HG03457 (cell line): ENCODE results near the gene RPS16.

ENCODE experiments used
- ATAC-seq: cut with Tn5 transposase; IDR thresholded peaks from one replicate; pipeline ENCODE4 v1.9.1; 2021; ENCODE audit warnings: moderate number of reproducible peaks; ENCODE audit not compliant: unreplicated experiment

RPS16 gene

GRCh38 chr19:39408392-39409207 is 27.1 kb downstream of the RPS16 start:
- ATAC-seq = no peak

GRCh38 chr19:39407660-39408391 is 27.9 kb downstream of the RPS16 start:
- ATAC-seq = no peak

DNA sequence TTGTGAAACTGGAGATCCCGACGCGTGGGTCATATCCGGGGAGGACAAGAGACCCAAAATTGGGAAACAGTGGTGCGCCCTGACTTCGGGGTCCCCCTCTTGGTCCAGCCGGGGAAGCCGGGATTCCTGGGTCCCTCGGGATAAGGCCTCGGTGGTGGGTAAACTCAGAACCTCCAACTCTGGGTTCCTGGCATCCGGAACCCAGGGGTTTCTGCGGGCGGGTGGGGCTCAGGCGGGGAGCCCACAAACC is 28.4 kb downstream of the RPS16 start:
- ATAC-seq = no peak

DNA sequence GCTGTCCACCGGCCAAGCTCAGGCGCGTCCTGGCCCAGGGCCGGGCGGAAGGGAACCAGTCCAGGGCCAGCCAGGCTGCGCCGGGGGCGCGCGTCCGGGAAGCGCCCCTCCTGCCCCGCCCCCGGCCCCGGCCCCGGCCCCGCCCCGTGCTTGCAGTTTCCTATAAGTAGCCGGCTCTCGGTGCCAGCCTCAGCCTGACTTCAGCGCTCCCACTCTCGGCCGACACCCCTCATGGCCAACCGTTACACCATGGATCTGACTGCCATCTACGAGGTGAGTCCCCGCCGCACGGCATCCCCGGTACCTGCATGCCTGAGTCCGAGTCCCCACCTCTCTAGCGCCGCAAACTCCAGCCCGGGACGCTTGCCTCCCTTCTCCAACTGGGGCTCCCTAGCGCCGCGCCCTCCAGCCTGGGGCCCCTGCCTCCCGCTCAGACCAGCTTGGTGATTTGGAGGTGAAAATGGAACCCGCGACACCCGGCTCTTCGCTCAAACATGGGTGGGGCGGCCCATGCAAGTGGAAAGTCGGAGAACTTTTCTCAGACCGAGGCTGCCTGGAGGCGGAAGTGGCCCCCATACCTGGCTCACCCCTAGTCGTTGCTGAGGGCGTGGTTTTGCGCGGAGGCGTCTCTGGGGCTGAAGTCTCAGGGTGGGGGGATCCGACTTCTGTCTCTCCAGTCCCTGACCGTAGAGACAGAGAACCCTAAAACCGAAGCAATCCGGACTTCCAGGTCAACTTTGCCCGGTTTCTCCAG is 28.9 kb downstream of the RPS16 start, which contains the start of gene ZFP36:
TSS of gene ZFP36 (plus strand) at position 192 of the 754 bp plus-strand sequence. CDS start at position 250, 58 bp downstream.
- ATAC-seq = no peak

DNA sequence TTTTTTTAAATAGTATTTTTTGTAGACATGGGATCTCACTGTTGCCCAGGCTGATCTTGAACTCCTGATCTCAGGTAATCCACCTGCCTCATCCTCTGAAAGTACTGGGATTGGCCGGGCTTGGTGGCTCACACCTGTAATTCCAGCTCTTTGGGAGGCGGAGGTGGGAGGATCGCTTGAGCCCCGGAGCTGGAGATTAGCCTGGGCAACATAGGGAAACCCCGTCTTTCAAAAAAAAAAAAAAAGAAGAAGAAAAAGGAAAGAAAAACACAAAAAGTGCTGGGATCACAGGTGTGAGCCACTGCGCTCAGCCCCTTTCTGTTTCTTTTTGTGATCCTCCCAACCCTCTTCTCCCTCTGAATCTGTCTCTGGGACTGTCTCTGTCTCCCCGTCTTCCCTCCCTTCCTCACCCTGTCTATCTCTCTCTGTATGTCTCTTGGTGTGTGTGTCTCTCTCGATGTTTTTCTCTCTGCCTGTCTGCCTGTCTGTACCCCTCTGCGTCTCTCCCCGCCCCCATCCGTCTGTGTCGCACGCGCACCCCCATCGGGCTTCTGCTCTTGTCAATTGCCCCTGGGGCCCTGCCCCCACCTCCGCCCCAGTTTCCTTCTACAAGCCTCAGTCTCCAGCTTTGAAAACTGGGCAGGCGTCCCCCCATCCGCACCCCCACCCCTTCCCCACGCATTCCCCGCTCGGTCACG is 29.6 kb downstream of the RPS16 start:
- ATAC-seq = no peak

GRCh38 chr19:39405261-39405957 is 30.3 kb downstream of the RPS16 start:
- ATAC-seq = no peak

DNA sequence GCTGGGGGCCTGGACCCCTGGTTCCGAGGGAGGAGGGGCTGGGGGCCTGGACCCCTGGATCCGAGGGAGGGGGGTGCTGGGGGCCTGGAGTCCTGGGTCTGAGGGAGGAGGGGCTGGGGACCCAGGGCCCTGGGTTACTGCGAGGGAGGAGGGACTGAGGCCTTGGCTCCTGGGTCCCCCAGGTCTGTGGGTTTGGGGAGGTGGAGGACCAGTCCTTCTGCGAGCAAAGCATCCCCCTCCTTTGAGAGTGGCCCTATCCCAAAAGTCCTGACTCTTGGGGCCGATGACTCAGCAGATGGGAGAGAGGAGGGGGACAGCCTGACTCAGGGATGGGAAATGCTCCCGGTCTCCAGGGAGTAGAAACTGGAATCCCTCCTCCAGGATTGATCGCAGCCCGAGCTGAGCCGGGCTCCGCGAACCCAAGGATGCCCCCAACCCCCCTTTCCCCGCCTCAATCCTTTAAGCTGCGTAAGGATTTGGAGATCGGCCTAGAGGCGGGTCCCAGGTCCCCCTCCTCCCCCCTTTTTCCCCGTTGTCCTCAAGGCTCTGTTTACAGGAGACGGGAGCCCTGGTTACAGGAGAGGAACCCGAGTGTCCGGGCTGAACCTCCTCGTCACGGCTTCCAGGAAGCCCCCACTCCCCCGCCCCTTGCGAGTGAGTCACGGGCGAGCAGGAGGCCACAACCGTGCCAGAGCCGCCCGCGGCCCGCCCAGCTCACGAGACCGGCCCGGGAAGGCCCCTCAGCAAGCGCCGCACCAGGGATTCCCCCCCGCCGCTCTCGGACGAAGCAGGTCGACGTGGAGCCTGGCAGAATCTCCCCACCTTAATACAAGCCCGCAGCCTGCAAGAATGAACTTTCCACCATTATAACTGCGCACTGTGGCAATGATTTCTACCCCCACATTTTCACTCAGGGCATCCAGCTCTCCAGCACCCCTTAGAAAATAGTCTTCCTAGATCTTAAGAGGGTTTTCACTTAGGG is 32.1 kb downstream of the RPS16 start:
- ATAC-seq = peak; percentile 27

DNA sequence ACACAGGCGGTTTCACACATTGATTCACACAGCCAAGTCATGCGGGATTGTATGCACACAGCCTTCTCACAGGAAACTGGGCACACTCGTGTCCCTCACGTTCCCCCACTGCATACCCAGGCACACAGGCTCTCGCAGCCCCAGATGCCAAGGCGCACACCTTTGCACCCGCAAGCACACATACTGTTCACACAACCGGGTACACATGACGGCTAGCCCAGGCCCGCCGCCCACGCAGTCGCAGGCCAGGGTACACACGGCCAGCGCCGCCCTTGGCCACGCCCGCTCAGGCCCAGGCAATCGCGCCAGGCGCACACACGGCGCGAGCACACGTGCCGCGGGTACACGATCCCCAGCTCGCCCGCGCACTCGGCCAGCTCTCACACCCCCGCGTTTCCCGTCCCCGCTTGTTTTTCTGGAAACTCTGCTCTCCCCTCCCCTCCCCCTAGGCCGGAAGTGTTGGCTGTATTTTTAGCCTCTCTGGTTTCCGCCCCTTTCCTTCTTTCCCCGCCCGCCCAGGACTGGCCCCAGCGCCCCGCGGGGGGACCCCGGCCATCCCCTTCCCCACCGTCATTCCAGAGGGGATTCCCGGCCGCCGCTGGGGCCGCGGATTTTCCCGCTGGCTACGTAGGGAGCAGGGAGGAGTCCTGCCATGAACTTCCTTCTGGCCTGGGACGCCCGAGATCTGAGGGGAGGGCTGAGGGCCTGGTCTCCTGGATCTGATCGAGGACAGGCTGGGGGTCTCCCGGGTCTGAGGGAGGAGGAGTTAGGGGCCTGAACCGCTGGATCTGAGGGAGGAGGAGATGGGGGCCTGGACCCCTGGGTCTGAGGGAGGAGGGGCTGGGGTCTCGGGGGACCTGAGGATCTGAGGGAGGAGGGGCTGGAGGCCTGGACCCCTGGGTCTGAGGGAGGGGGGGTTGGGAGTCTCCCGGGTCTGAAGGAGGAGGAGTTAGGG is 33.1 kb downstream of the RPS16 start:
- no peak for ATAC-seq

- no peak for ATAC-seq
Observed at GRCh38 chr19:39401549-39402345, 34.0 kb downstream of the RPS16 start.

DNA sequence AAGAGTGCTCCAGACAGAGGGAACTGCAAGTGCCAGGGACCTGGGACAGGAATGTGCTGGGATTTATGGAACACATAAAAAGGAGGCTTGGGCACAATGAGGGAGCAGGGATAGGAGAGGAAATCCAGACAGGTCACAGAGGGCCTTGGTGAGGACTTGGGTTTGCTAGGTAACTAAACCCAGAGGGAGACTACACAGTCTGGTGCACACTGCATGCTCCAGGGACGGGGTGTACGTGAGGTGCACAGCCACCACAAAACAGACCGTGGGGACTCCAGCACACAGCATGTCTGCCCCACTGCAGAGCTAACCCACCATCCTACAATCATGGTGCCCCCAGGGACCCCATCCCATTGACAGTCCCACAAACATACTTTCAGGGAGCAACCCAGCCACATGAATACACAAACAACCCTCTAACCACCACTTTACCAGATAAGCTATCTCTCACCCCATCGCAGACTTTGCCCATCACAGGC is 34.6 kb downstream of the RPS16 start:
- ATAC-seq = no peak

DNA sequence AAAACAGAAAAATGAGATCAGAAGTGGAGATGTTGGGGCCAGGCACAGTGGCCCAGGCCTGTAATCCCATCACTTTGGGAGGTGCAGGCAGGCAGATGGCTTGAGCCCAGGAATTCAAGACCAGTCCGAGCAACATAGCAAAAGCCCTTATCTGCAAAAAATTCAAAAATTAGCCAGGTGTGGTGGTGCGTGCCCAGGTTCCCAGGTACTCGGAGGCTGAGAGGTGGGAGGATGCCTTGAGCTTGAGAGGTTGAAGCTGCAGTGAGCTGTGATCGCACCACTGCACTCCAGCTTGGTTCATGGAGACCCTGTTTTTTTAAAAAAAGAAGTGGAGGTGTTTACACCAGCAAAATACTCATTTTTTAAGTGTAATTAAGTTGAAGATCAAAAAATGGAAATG is 35.7 kb downstream of the RPS16 start:
- no peak for ATAC-seq

- no peak for ATAC-seq
Observed at GRCh38 chr19:39399668-39400050, 36.1 kb downstream of the RPS16 start.

DNA sequence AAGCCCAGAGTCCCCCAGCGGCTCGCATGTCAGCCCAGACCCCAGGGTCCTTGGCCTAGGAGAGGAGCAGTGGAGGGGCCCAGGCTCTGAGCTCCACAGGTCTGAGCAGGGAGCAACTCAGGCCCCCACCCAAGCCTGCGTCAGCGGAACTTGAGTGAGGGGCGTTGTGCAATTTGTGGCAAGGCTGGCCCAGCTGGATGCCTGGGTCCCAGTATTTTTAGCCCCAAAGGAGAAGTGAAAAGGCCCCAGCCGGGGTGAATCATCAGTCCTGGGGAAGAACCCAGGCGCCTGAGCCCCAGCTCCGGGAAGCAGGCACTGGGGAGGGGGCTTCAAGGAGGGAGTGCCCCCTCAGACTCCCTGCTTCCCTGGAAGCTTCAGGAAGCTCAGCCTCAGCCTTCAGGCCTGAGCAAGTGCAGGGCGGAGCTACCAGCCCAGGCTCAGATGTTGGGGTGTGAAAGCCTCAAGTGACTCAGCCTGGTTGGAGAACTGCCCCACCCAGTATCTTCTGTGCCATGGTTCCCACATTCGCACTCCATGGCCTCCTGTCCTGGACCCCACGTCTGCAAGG is 37.4 kb downstream of the RPS16 start:
- ATAC-seq = no peak

- no peak for ATAC-seq
Observed at GRCh38 chr19:39397360-39398296, 38.1 kb downstream of the RPS16 start.

GRCh38 chr19:39390751-39391437 is 44.9 kb downstream of the RPS16 start, which contains the start of the genes MED29 and PAF1:
Gene MED29, plus strand, starts transcription at chr19:39391378. Its CDS starts 45 bp downstream, at chr19:39391423.
Gene PAF1, minus strand, starts transcription at chr19:39391106. Its CDS starts 242 bp downstream, at chr19:39390864.
- ATAC-seq = peak; percentile 74
